Vagina (tissue), 2 donors: Measurements from ENCODE around the gene ANXA6. TPM values are rescaled to one million over a fixed set of nuclear protein-coding genes. Genes with fewer than 3 reads are reported as not detected.
"Not testable (repeated sequence)": the region's sequence is repeated elsewhere in the genome, so short reads cannot be mapped to it uniquely, and the experiment has no call there.

Experiments
- DNase-seq, 2 donors: peaks; one replicate each; pipeline ENCODE4 v3.0.0-alpha.2; 2017; ENCODE audit errors: extremely low spot score in 2 of 2
- H3K27ac ChIP-seq: fragments of 200-600 bp; sonication (generic); one replicate; pipeline ENCODE4 v1.5.1; 2019
- H3K27me3 ChIP-seq: fragments of 200-600 bp; sonication (generic); one replicate; pipeline ENCODE4 v1.5.1; 2019
- H3K36me3 ChIP-seq, 2 donors: fragments of 200-600 bp; sonication (generic); one replicate each; pipeline ENCODE4 v1.5.1; 2017 to 2019
- H3K4me1 ChIP-seq: fragments of 200-600 bp; sonication (generic); one replicate; pipeline ENCODE4 v1.5.1; 2019
- H3K4me3 ChIP-seq, 2 donors: fragments of 200-600 bp; sonication (generic); 1 replicate in 1 of 2; 2 replicates in 1 of 2; pipeline ENCODE4 v1.5.1; 2016 to 2019
- H3K9me3 ChIP-seq: fragments of 200-600 bp; sonication (generic); one replicate; pipeline ENCODE4 v1.5.1; 2019
- POLR2A ChIP-seq, 2 donors: fragments of 450-650 bp; IDR thresholded peaks; one replicate each; pipeline ENCODE4 v1.6.1; 2017; ENCODE audit warnings: antibody characterized with exemption in 2 of 2, mild to moderate bottlenecking in 2 of 2, moderate library complexity in 2 of 2
- POLR2AphosphoS5 ChIP-seq, 2 donors: sonication (generic); formaldehyde crosslinking; IDR thresholded peaks; one replicate each; pipeline ENCODE4 v1.9.0; 2017; ENCODE audit warnings: antibody characterized with exemption in 2 of 2, mild to moderate bottlenecking in 2 of 2, low read depth in 1 of 2; ENCODE audit not compliant: insufficient read depth in 1 of 2
- intact Hi-C: fragments of 100-400 bp; cut with DNase I; formaldehyde crosslinking; loops from one replicate; pipeline ENCODE4 v1.15.1; 2023
- total RNA-seq: library from RNA; depleted of rRNA; stranded (reverse); fragments of >200 nt; gene quantifications from one replicate; pipeline ENCODE4 v1.2.3, GENCODE V29; 2016
- TF ChIP-seq, protein P1 (sequence below), 3 experiments: fragments of 450-650 bp in 2 of 3; fragments of 200-600 bp in 1 of 3; sonication (generic) in 1 of 3; IDR thresholded peaks; one replicate each; pipeline ENCODE4 v1.5.1; 2017 to 2019; ENCODE audit warnings: antibody characterized with exemption in 3 of 3, mild to moderate bottlenecking in 2 of 3, moderate library complexity in 2 of 3

Gene ANXA6
- total RNA-seq, 1 donor from 2014 or later: 190 TPM

DNA sequence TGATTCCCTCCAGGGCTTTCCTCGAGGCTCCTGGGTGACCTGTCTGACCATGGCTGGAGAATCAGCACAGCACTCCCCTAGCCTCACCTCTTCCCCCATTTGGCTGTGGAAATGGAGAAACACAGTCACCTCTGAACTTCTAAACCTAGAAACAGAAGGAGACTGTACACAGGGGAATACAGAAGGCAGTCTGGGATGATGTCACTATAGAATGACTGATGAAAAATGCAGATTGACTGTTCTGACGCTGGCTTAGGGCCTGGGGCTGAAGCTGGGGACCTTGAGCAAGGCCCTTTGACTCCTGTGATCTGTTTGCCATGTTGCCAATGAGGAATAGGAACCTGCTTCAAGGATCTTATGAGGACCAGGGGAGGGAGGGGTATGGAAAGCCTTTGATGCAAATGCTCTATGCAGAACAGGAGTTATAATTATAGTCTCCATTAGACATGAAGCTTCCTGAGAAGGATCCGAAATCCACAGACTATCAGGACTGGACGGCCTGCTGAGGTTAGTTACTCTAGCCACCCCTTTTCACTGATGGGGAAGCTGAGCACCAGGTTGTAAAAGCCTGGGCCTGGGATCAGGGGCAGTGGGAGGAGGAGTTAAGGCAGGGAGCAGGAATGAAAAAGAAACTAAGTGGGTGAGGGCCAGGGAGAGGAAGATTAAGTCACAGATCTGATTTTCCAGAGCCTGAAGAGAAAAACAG, 24.4 kb upstream of the ANXA6 start:
- H3K4me3 ChIP-seq: no peak overlapping the region
- peaks cover 0 to 18% of the 10 kb centered on the region in 2 donors for H3K36me3 ChIP-seq
- no peak overlapping the region for H3K27ac ChIP-seq
- no peaks in the 10 kb centered on the region for H3K4me1 ChIP-seq
- intact Hi-C loops: no loop called here
- TF ChIP-seq POLR2A (IDR thresholded peaks at IDR 0.05) (no peak), POLR2AphosphoS5 (IDR thresholded peaks at IDR 0.05; ENCODE audit: insufficient read depth in 1 of 2, low read depth in 1 of 2) (no peak)
- TF ChIP-seq, protein P1, sequence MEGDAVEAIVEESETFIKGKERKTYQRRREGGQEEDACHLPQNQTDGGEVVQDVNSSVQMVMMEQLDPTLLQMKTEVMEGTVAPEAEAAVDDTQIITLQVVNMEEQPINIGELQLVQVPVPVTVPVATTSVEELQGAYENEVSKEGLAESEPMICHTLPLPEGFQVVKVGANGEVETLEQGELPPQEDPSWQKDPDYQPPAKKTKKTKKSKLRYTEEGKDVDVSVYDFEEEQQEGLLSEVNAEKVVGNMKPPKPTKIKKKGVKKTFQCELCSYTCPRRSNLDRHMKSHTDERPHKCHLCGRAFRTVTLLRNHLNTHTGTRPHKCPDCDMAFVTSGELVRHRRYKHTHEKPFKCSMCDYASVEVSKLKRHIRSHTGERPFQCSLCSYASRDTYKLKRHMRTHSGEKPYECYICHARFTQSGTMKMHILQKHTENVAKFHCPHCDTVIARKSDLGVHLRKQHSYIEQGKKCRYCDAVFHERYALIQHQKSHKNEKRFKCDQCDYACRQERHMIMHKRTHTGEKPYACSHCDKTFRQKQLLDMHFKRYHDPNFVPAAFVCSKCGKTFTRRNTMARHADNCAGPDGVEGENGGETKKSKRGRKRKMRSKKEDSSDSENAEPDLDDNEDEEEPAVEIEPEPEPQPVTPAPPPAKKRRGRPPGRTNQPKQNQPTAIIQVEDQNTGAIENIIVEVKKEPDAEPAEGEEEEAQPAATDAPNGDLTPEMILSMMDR (IDR thresholded peaks at IDR 0.05): no peak
- no peaks in the 10 kb centered on the region for H3K27me3 ChIP-seq
- H3K9me3 ChIP-seq: no peaks in the 10 kb centered on the region
- DNase-seq: peak in 1 of 2 donors; percentile 34

- Histone ChIP-seq H3K36me3 (peaks cover 0 to 13% of the 10 kb centered on the region in 2 donors), H3K27me3 (no peaks in the 10 kb centered on the region), H3K9me3 (no peaks in the 10 kb centered on the region), H3K4me3 (no peak overlapping the region), H3K27ac (no peak overlapping the region), H3K4me1 (no peaks in the 10 kb centered on the region)
- TF ChIP-seq POLR2A (IDR thresholded peaks at IDR 0.05) (no peak), POLR2AphosphoS5 (IDR thresholded peaks at IDR 0.05; ENCODE audit: insufficient read depth in 1 of 2, low read depth in 1 of 2) (no peak)
- TF ChIP-seq, protein P1 (IDR thresholded peaks at IDR 0.05): no peak
- peak in 1 of 2 donors; percentile 60 for DNase-seq
- intact Hi-C loops: no loop called here
Measured at GRCh38 chr5:151180291-151180690, 22.7 kb upstream of the ANXA6 start.

GRCh38 chr5:151179489-151179840, 21.9 kb upstream of the ANXA6 start:
- Histone ChIP-seq H3K27ac (no peak overlapping the region), H3K4me1 (no peaks in the 10 kb centered on the region), H3K4me3 (no peak overlapping the region), H3K27me3 (no peaks in the 10 kb centered on the region), H3K36me3 (peaks cover 0 to 13% of the 10 kb centered on the region in 2 donors), H3K9me3 (no peaks in the 10 kb centered on the region)
- intact Hi-C loops: no loop called here
- DNase-seq: peak in 1 of 2 donors; percentile 47
- TF ChIP-seq POLR2A (IDR thresholded peaks at IDR 0.05) (no peak), POLR2AphosphoS5 (IDR thresholded peaks at IDR 0.05; ENCODE audit: insufficient read depth in 1 of 2, low read depth in 1 of 2) (no peak)
- TF ChIP-seq, protein P1 (IDR thresholded peaks at IDR 0.05): no peak

GRCh38 chr5:151178777-151179488, 21.4 kb upstream of the ANXA6 start:
- no peak overlapping the region for H3K27ac ChIP-seq
- intact Hi-C loops: no loop called here
- peak in 1 of 2 donors; percentile 56 for DNase-seq
- H3K27me3 ChIP-seq: no peaks in the 10 kb centered on the region
- TF ChIP-seq POLR2A (IDR thresholded peaks at IDR 0.05): no peak
- no peak for TF ChIP-seq POLR2AphosphoS5 (IDR thresholded peaks at IDR 0.05; ENCODE audit: insufficient read depth in 1 of 2, low read depth in 1 of 2)
- TF ChIP-seq, protein P1 (IDR thresholded peaks at IDR 0.05): no peak
- H3K9me3 ChIP-seq: no peaks in the 10 kb centered on the region
- H3K4me1 ChIP-seq: no peaks in the 10 kb centered on the region
- peaks cover 0 to 13% of the 10 kb centered on the region in 2 donors for H3K36me3 ChIP-seq
- no peak overlapping the region for H3K4me3 ChIP-seq

DNA sequence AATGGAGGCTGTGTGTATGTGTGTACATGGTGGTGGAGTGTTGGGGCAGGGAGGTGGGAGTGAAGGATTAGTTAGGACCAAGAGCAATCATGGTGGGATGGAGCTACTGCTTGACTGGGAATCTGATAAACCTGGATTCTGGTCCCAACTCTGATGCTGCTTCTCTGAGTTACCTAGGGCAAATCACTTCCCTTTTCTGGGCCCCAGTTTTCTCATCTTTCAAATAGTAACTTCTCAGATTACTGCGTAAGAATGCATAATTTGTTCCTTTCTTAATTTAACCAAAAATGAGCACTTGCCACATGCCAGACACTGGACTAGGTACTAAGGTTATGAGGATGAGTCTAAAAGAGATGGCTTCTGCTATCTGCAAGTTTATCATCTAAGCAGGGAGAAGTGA, 20.8 kb upstream of the ANXA6 start:
- no peaks in the 10 kb centered on the region for H3K9me3 ChIP-seq
- H3K36me3 ChIP-seq: peaks cover 0 to 13% of the 10 kb centered on the region in 2 donors
- TF ChIP-seq, protein P1 (IDR thresholded peaks at IDR 0.05): no peak
- TF ChIP-seq POLR2AphosphoS5 (IDR thresholded peaks at IDR 0.05; ENCODE audit: insufficient read depth in 1 of 2, low read depth in 1 of 2): no peak
- TF ChIP-seq POLR2A (IDR thresholded peaks at IDR 0.05): no peak
- intact Hi-C loops: no loop called here
- no peaks in the 10 kb centered on the region for H3K4me1 ChIP-seq
- no peak overlapping the region for H3K27ac ChIP-seq
- no peak for DNase-seq
- H3K4me3 ChIP-seq: no peak overlapping the region
- no peaks in the 10 kb centered on the region for H3K27me3 ChIP-seq

GRCh38 chr5:151176268-151176667, 18.7 kb upstream of the ANXA6 start:
- DNase-seq, H3K4me3 ChIP-seq, H3K4me1 ChIP-seq, H3K27ac ChIP-seq, H3K27me3 ChIP-seq, H3K9me3 ChIP-seq, intact Hi-C loops, H3K36me3 ChIP-seq: not testable (repeated sequence)
